HG02642 (cell line): ENCODE results near the gene ENTPD1.
"Not testable (repeated sequence)": the region's sequence is repeated elsewhere in the genome, so short reads cannot be mapped to it uniquely, and the experiment has no call there.

Source experiments
- ATAC-seq: cut with Tn5 transposase; IDR thresholded peaks from one replicate; pipeline ENCODE4 v1.9.1; 2021; ENCODE audit warnings: mild to moderate bottlenecking; ENCODE audit not compliant: unreplicated experiment, poor library complexity

Gene ENTPD1

GRCh38 chr10:95758351-95759025 is 2.5 kb downstream of the ENTPD1 start:
- peak; percentile 45 for ATAC-seq

GRCh38 chr10:95759233-95759826 is 3.4 kb downstream of the ENTPD1 start:
- no peak for ATAC-seq

GRCh38 chr10:95761939-95762492 is 6.1 kb downstream of the ENTPD1 start:
- ATAC-seq: no peak

GRCh38 chr10:95767884-95768556 is 12.1 kb downstream of the ENTPD1 start:
- peak; percentile 88 for ATAC-seq

- no peak for ATAC-seq
Measured at GRCh38 chr10:95770084-95770720, 14.2 kb downstream of the ENTPD1 start.

GRCh38 chr10:95773454-95773853 is 17.5 kb downstream of the ENTPD1 start:
- ATAC-seq: not testable (repeated sequence)

- ATAC-seq: not testable (repeated sequence)
Measured at GRCh38 chr10:95777638-95778037, 21.7 kb downstream of the ENTPD1 start.

- ATAC-seq: no peak
Measured at GRCh38 chr10:95782318-95782717, 26.4 kb downstream of the ENTPD1 start.

- peak; percentile 54 for ATAC-seq
Measured at GRCh38 chr10:95783741-95784140, 27.8 kb downstream of the ENTPD1 start.

GRCh38 chr10:95784279-95784913 is 28.4 kb downstream of the ENTPD1 start:
- ATAC-seq: peak; percentile 20

GRCh38 chr10:95785317-95785716 is 29.4 kb downstream of the ENTPD1 start:
- ATAC-seq: peak; percentile 37

- no peak for ATAC-seq
Measured at GRCh38 chr10:95785942-95786669, 30.1 kb downstream of the ENTPD1 start.

- ATAC-seq: no peak
Measured at GRCh38 chr10:95787447-95787846, 31.5 kb downstream of the ENTPD1 start.

GRCh38 chr10:95788830-95789229 is 32.9 kb downstream of the ENTPD1 start:
- no peak for ATAC-seq

- ATAC-seq: no peak
Measured at GRCh38 chr10:95789902-95790301, 33.9 kb downstream of the ENTPD1 start.

- ATAC-seq: peak; percentile 38
Measured at GRCh38 chr10:95790982-95791381, 35.0 kb downstream of the ENTPD1 start.

- ATAC-seq: peak; percentile 22
Measured at GRCh38 chr10:95791425-95791979, 35.5 kb downstream of the ENTPD1 start.

GRCh38 chr10:95792211-95792780 is 36.3 kb downstream of the ENTPD1 start:
- ATAC-seq: no peak

- no peak for ATAC-seq
Measured at GRCh38 chr10:95792874-95793285, 36.9 kb downstream of the ENTPD1 start.
